HG03196 (cell line): ENCODE results near the gene DNAI2.
A peak's percentile ranks its signal among the peaks of the same experiment; 100 is the strongest.
"Not testable (repeated sequence)": the region's sequence is repeated elsewhere in the genome, so short reads cannot be mapped to it uniquely, and the experiment has no call there.

Source experiments
- ATAC-seq: cut with Tn5 transposase; IDR thresholded peaks from one replicate; pipeline ENCODE4 v1.9.1; 2021; ENCODE audit not compliant: unreplicated experiment

The DNAI2 gene

GRCh38 chr17:74272731-74273201 is 1.3 kb upstream of the DNAI2 start:
- no peak for ATAC-seq

GRCh38 chr17:74274709-74275340 is 791 bp downstream of the DNAI2 start:
- no peak for ATAC-seq

GRCh38 chr17:74276051-74276476 is 2.0 kb downstream of the DNAI2 start:
- no peak for ATAC-seq

- ATAC-seq = no peak
Measured at GRCh38 chr17:74276541-74277009, 2.5 kb downstream of the DNAI2 start.

GRCh38 chr17:74277935-74278334 is 3.9 kb downstream of the DNAI2 start:
- no peak for ATAC-seq

- not testable (repeated sequence) for ATAC-seq
Measured at GRCh38 chr17:74279617-74280016, 5.6 kb downstream of the DNAI2 start.

GRCh38 chr17:74280093-74280513 is 6.1 kb downstream of the DNAI2 start:
- peak; percentile 63 for ATAC-seq

GRCh38 chr17:74281799-74282198 is 7.8 kb downstream of the DNAI2 start:
- ATAC-seq = no peak

- ATAC-seq = not testable (repeated sequence)
Measured at GRCh38 chr17:74282274-74282586, 8.2 kb downstream of the DNAI2 start.

GRCh38 chr17:74282587-74283370 is 8.7 kb downstream of the DNAI2 start:
- no peak for ATAC-seq

- no peak for ATAC-seq
Measured at GRCh38 chr17:74283371-74283673, 9.3 kb downstream of the DNAI2 start.

- no peak for ATAC-seq
Measured at GRCh38 chr17:74287031-74287602, 13.1 kb downstream of the DNAI2 start.

- peak; percentile 45 for ATAC-seq
Measured at GRCh38 chr17:74288785-74289184, 14.8 kb downstream of the DNAI2 start.

- no peak for ATAC-seq
Measured at GRCh38 chr17:74289688-74290087, 15.7 kb downstream of the DNAI2 start.

- no peak for ATAC-seq
Measured at GRCh38 chr17:74290340-74290739, 16.3 kb downstream of the DNAI2 start.

- ATAC-seq = no peak
Measured at GRCh38 chr17:74292495-74292894, 18.5 kb downstream of the DNAI2 start.

GRCh38 chr17:74295625-74296547 is 21.9 kb downstream of the DNAI2 start:
- ATAC-seq = no peak

GRCh38 chr17:74296548-74296936 is 22.5 kb downstream of the DNAI2 start:
- no peak for ATAC-seq

- ATAC-seq = no peak
Measured at GRCh38 chr17:74297941-74298340, 23.9 kb downstream of the DNAI2 start.

- no peak for ATAC-seq
Measured at GRCh38 chr17:74298778-74299177, 24.7 kb downstream of the DNAI2 start.
